ENCODE data around the gene PTK7.
A peak's percentile ranks its signal among the peaks of the same experiment; 100 is the strongest.

Gene PTK7

DNA sequence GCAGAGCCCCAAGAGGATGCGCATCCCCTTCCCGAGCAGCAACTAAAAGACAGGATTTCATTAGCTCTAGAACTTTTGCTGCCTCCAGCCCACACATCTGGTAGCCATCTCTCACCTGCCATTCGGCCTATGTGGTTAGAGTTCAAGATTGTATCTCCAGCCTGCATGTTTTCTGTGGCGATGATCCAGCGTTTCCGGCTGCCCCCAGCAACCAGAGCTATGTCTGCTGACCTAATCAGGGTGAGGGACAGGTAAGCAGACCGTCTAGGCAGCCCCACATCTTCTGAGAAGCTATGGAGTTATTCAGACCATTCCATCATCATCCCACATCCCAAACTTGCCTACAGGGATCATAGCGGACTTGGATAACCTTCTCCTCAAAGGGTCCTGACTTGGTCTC is 20.1 kb upstream of the PTK7 start:
- Histone ChIP-seq H3K4me1 (ENCODE audit: insufficient read depth, low read length) (peaks cover 41% of the 10 kb centered on the region), H3K4me3 (ENCODE audit: low read depth in 1 of 2, low read length in 2 of 2) (no peak overlapping the region), H3K9me3 (ENCODE audit: low read length) (no peaks in the 10 kb centered on the region), H3K27me3 (ENCODE audit: control insufficient read depth in 1 of 2, insufficient read depth in 2 of 2, low read length in 2 of 2) (no peaks in the 10 kb centered on the region), H3K36me3 (ENCODE audit: insufficient read depth, low read length) (peaks cover 19% of the 10 kb centered on the region), H3K27ac (ENCODE audit: low read depth, low read length) (no peak overlapping the region), H3K9ac (ENCODE audit: low read length) (no peak overlapping the region)

DNA sequence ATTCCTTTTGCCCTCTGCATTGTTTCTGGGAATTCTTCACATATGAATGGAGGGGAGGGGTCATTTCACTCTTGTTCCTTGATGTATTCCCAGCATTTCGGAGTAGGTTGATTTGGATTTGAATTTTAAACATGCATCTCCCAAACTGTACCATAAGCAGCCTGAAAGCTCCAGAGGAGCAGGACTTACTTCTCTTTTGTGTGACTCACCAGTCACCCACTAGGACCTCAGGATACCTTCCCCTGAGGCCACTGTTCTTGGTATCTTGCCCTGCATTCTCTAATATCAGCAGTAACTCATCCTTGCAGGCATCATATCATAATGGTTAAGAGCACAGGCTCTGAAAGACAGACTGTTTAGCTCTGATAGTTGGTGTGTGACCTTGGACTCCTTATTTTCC is 17.6 kb upstream of the PTK7 start:
- Histone ChIP-seq H3K9me3 (ENCODE audit: low read length) (no peaks in the 10 kb centered on the region), H3K9ac (ENCODE audit: low read length) (peak overlapping the region; percentile 82), H3K4me1 (ENCODE audit: insufficient read depth, low read length) (peaks cover 32% of the 10 kb centered on the region), H3K27me3 (ENCODE audit: control insufficient read depth in 1 of 2, insufficient read depth in 2 of 2, low read length in 2 of 2) (no peaks in the 10 kb centered on the region), H3K4me3 (ENCODE audit: low read depth in 1 of 2, low read length in 2 of 2) (peak overlapping the region; percentile 83 to 97), H3K36me3 (ENCODE audit: insufficient read depth, low read length) (peaks cover 19% of the 10 kb centered on the region), H3K27ac (ENCODE audit: low read depth, low read length) (peak overlapping the region; percentile 93)

DNA sequence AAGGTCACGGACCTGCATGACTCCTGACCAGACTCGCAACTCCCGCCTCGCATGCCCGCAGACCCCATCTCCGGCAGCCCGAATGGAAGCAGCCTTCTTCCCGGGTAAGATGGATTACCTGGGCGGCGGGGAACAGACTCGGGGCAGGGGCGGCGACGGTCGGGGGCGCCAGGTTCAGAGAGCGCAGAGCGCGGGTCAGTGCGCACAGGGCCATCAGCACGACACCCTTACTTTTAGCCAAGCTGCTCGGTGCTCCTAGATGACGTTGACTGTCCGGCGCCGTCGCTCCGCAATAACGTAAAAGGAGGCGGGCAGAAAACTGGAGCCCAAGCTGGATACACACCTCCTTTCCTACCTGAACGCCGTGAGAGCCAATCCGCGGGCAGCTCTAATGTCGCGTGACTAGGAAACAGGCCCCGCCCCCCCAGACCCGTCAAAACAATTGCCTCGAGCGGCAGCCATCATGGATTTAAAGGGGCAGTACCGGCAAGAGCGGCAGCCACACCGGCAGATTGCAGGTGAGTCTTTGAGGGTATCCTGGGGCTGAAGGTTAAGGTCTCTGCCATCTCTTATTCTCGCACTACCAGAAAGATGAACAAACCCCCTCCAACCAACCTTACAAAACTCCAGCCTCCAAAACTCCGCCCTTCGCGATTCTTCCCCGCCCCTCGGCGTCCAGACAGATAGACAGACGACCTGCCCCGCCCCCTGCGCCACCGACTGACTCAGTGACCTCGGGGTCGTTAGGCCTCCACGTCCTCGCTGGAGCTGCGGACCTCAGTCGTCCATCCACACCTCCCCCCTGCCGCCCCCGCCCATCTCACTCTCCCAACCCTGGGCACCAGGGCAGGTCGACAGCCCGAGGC is 16.7 kb upstream of the PTK7 start, which contains the start of the genes KLC4 and MRPL2:
Gene KLC4 (plus strand): TSS at position 464 of the 866 bp plus-strand sequence. CDS start 1,705 bp downstream, outside the sequence.
Gene MRPL2 (minus strand): TSS at position 267 of the 866 bp plus-strand sequence. CDS start 53 bp downstream, at position 214.
- Histone ChIP-seq H3K9me3 (ENCODE audit: low read length) (no peaks in the 10 kb centered on the region), H3K27ac (ENCODE audit: low read depth, low read length) (peak within 1 kb of the TSS; percentile 93), H3K4me1 (ENCODE audit: insufficient read depth, low read length) (peaks cover 28% of the 10 kb centered on the region), H3K4me3 (ENCODE audit: low read depth in 1 of 2, low read length in 2 of 2) (peak within 1 kb of the TSS; percentile 83 to 97), H3K9ac (ENCODE audit: low read length) (peak within 1 kb of the TSS; percentile 82), H3K36me3 (ENCODE audit: insufficient read depth, low read length) (peaks cover 24% of the 10 kb centered on the region), H3K27me3 (ENCODE audit: control insufficient read depth in 1 of 2, insufficient read depth in 2 of 2, low read length in 2 of 2) (no peaks in the 10 kb centered on the region)

DNA sequence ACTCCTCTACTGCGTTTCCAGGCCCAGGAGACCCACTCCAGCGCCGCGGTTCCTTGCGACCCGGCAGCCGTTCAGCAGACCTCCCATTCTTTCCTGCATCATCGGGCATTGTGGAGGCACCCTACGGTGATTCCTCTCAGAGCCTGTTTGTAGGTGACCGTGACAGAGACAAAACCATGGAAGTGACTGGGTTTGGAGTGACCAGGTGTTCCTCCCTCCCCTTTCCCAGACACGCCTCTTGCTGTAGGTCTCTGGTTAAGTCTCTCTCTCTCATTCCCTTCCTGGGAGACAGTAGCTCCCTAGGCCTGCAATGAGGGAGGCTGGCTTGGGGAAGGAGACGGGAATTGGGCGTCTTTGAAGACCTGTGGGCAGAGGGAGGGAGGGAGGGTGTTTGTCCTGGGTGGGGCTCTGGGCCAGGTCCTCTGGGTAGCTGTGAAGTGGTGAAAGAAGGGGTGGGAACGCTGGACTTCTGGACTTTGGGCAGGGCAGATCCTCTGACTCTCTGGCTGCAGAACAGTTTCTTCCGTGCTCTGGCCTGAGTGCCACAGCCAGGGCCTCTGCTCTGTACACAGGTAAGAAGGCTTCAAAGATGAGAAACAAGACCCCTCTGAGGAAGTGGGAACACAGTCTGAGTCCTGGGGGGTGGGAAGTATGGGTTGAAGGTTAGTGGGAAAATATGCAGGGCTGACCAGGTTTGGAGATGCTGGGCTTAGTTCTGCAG is 15.9 kb upstream of the PTK7 start:
- H3K27ac ChIP-seq (ENCODE audit: low read depth, low read length): peak overlapping the region; percentile 83
- peak overlapping the region; percentile 82 for H3K9ac ChIP-seq (ENCODE audit: low read length)
- peaks cover 21% of the 10 kb centered on the region for H3K36me3 ChIP-seq (ENCODE audit: insufficient read depth, low read length)
- no peaks in the 10 kb centered on the region for H3K9me3 ChIP-seq (ENCODE audit: low read length)
- peak overlapping the region; percentile 66 to 97 for H3K4me3 ChIP-seq (ENCODE audit: low read depth in 1 of 2, low read length in 2 of 2)
- peaks cover 24% of the 10 kb centered on the region for H3K4me1 ChIP-seq (ENCODE audit: insufficient read depth, low read length)
- H3K27me3 ChIP-seq (ENCODE audit: control insufficient read depth in 1 of 2, insufficient read depth in 2 of 2, low read length in 2 of 2): no peaks in the 10 kb centered on the region

DNA sequence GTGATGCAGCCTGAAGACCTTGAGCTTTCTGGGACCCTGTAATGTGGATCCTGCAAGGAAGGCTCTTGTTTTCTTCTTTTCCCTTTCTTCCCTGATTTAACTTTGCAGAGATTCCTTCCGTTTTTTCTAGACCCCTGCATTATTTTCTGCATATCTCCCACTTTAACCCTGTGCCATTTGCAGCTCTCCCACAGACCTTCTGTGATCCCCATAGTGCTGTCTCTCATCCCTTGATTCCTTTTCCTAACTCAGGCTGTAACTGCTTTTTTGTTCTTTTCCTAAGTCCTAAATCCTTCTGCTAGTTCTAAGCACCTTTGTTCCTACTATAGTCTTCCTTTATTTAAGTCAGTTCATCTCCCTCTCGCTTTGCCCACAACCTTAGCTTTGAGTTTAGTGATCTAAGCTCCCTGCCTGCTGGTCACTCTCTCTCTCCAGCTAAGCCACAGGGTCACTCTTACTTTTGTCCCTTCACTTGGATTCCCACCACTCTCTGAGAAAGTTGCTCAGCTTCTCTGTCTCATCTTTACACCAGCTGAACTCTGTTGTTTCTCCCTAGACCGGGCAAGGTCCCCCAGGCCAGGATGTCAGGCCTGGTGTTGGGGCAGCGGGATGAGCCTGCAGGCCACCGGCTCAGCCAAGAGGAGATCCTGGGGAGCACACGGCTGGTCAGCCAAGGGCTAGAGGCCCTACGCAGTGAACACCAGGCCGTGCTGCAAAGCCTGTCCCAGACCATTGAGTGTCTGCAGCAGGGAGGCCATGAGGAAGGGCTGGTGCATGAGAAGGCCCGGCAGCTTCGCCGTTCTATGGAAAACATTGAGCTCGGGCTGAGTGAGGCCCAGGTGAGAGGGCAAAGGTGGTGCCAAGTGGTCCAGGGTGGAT is 15.1 kb upstream of the PTK7 start:
- Histone ChIP-seq H3K27me3 (ENCODE audit: control insufficient read depth in 1 of 2, insufficient read depth in 2 of 2, low read length in 2 of 2) (no peaks in the 10 kb centered on the region), H3K36me3 (ENCODE audit: insufficient read depth, low read length) (peaks cover 21% of the 10 kb centered on the region), H3K4me1 (ENCODE audit: insufficient read depth, low read length) (peaks cover 24% of the 10 kb centered on the region), H3K27ac (ENCODE audit: low read depth, low read length) (no peak overlapping the region), H3K9me3 (ENCODE audit: low read length) (no peaks in the 10 kb centered on the region), H3K4me3 (ENCODE audit: low read depth in 1 of 2, low read length in 2 of 2) (peak overlapping the region in 1 of 2 donors; percentile 97), H3K9ac (ENCODE audit: low read length) (no peak overlapping the region)

DNA sequence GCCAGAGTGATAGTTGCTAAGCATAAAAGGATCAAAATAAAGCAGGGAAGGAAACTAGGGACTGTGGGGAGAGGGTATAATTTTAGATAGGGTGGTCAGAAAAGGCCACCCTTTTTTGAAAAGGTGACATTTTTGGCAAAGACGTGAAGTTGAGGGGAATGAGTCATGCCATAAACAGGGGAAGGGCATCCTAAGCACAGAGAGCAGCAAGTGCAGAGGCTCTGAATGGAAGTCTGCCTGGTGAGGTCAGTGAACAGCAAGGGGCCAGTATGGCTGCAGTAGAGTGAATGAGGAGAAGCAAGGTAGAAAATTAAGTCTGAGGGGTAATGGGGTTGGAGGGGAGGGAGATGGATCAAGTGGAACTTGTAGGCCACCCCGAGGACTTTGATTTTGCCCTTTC is 14.3 kb upstream of the PTK7 start:
- Histone ChIP-seq H3K9me3 (ENCODE audit: low read length) (no peaks in the 10 kb centered on the region), H3K4me3 (ENCODE audit: low read depth in 1 of 2, low read length in 2 of 2) (no peak overlapping the region), H3K27me3 (ENCODE audit: control insufficient read depth in 1 of 2, insufficient read depth in 2 of 2, low read length in 2 of 2) (no peaks in the 10 kb centered on the region), H3K9ac (ENCODE audit: low read length) (no peak overlapping the region), H3K36me3 (ENCODE audit: insufficient read depth, low read length) (peaks cover 30% of the 10 kb centered on the region), H3K27ac (ENCODE audit: low read depth, low read length) (no peak overlapping the region), H3K4me1 (ENCODE audit: insufficient read depth, low read length) (peaks cover 24% of the 10 kb centered on the region)

DNA sequence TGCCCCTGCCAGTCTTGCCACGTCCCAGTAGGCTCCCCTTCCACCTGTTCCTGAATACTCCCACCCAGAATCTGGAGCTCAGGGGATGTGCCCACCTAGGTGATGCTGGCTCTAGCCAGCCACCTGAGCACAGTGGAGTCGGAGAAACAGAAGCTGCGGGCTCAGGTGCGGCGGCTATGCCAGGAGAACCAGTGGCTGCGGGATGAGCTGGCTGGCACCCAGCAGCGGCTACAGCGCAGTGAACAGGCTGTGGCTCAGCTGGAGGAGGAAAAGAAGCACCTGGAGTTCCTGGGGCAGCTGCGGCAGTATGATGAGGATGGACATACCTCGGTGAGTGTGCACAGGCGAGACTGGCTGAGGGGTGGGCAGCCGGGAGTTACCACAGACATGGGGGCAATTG is 13.3 kb upstream of the PTK7 start:
- no peak overlapping the region for H3K27ac ChIP-seq (ENCODE audit: low read depth, low read length)
- H3K4me3 ChIP-seq (ENCODE audit: low read depth in 1 of 2, low read length in 2 of 2): no peak overlapping the region
- H3K36me3 ChIP-seq (ENCODE audit: insufficient read depth, low read length): peaks cover 28% of the 10 kb centered on the region
- no peaks in the 10 kb centered on the region for H3K9me3 ChIP-seq (ENCODE audit: low read length)
- no peak overlapping the region for H3K9ac ChIP-seq (ENCODE audit: low read length)
- no peaks in the 10 kb centered on the region for H3K27me3 ChIP-seq (ENCODE audit: control insufficient read depth in 1 of 2, insufficient read depth in 2 of 2, low read length in 2 of 2)
- peaks cover 23% of the 10 kb centered on the region for H3K4me1 ChIP-seq (ENCODE audit: insufficient read depth, low read length)

DNA sequence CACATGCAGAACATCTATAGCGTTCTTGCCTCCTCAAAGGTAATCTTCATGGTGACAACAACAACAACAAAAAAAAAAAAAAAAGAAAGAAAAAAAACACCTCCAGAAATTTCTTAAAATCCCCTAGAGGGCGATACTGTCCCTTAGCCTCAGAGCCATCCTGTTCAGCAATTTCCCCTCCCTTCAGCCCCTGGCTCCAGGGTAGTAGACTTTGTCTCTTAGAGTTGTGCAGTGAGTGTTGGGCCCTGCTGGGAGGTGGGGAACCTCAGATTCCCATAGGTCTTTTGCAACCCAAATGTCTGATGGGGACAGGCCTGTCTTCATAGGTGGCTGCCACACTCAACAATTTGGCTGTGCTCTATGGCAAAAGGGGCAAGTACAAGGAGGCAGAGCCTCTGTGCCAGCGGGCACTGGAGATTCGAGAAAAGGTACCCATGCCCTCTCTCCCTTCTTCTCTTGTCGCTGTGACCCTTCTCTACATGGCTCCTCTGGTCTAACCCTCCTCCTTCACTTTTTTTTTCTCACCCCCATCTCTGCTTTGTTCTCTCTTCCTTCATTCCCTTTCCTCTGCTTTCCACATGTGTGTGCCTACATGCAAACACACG is 6.0 kb upstream of the PTK7 start:
- H3K27me3 ChIP-seq (ENCODE audit: control insufficient read depth in 1 of 2, insufficient read depth in 2 of 2, low read length in 2 of 2): no peaks in the 10 kb centered on the region
- H3K4me3 ChIP-seq (ENCODE audit: low read depth in 1 of 2, low read length in 2 of 2): no peak overlapping the region
- H3K27ac ChIP-seq (ENCODE audit: low read depth, low read length): no peak overlapping the region
- no peaks in the 10 kb centered on the region for H3K4me1 ChIP-seq (ENCODE audit: insufficient read depth, low read length)
- H3K9ac ChIP-seq (ENCODE audit: low read length): no peak overlapping the region
- H3K9me3 ChIP-seq (ENCODE audit: low read length): no peaks in the 10 kb centered on the region
- peaks cover 47% of the 10 kb centered on the region for H3K36me3 ChIP-seq (ENCODE audit: insufficient read depth, low read length)

DNA sequence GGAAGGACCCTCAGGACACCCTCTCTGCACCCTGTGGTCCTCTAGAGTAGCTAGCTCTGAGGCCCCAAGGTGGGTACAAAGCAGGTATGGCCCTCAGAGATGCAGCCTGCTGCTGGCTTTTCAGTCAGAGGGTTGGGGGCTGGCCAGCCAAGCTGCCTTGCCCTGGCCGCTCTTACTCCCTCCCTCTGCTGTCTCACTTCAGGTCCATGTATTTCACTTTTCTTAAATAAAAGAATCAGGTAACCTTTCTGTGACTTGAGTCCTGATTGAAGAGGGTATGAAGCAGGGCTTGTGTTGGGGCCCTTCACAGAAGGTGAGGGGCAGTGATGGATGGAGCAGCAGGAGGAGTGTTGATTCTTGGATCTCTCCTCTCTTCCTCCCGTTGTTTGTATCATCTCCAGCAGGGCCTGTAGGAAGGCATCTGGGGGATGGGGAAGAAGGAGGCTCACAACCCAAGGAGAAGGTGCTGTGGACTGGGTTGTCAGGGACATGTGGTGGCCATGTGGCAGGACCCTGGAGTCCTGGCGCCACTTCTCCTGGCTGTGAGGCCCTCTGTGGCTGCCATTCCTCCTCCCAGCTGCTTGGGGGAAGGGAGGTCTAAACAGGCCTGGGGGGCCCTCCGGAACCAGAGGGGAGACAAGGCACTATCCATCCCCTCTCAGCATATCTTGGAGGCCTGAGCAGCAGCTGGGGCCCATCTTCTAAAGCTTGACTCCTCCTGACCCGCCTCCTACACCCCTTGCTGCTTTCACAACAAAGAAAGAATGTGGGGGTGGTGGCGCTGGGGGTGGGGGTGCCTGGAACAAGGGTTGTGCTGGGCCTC is 1.1 kb upstream of the PTK7 start:
- no peak overlapping the region for H3K9ac ChIP-seq (ENCODE audit: low read length)
- H3K36me3 ChIP-seq (ENCODE audit: insufficient read depth, low read length): peaks cover 28% of the 10 kb centered on the region
- no peak overlapping the region for H3K27ac ChIP-seq (ENCODE audit: low read depth, low read length)
- H3K4me3 ChIP-seq (ENCODE audit: low read depth in 1 of 2, low read length in 2 of 2): no peak overlapping the region
- H3K27me3 ChIP-seq (ENCODE audit: control insufficient read depth in 1 of 2, insufficient read depth in 2 of 2, low read length in 2 of 2): peaks cover 10 to 14% of the 10 kb centered on the region in 2 donors
- H3K4me1 ChIP-seq (ENCODE audit: insufficient read depth, low read length): peaks cover 6% of the 10 kb centered on the region
- no peaks in the 10 kb centered on the region for H3K9me3 ChIP-seq (ENCODE audit: low read length)
